ENCODE data around the gene WDHD1. TPM values are rescaled to one million over a fixed set of nuclear protein-coding genes. Genes with fewer than 3 reads are reported as not detected.

WDHD1 gene
- total RNA-seq, 1 experiment from 2014 or later = 27.7 TPM

DNA sequence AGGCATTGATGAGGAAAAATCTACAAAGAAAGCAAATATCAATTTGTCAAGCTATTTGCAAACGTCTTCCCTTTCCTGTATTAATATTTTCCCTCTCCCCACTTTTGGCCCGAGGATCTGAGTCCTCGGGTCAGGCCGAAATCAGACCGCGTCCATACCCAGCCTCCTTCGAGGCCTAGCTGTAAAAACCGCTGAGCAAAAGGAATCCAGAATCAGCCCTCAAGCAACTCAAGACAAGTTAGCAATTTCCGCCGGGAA, 24.2 kb upstream of the WDHD1 start:
- CTCF ChIA-PET = interaction anchor here (0.6 to 2.8 kb wide), 18 partner anchors 11 to 323 kb away, joined by 3 to 19 read pairs (median 4); partner anchors contain the start of genes SOCS4 and WDHD1
- TF ChIP-seq, protein P1, sequence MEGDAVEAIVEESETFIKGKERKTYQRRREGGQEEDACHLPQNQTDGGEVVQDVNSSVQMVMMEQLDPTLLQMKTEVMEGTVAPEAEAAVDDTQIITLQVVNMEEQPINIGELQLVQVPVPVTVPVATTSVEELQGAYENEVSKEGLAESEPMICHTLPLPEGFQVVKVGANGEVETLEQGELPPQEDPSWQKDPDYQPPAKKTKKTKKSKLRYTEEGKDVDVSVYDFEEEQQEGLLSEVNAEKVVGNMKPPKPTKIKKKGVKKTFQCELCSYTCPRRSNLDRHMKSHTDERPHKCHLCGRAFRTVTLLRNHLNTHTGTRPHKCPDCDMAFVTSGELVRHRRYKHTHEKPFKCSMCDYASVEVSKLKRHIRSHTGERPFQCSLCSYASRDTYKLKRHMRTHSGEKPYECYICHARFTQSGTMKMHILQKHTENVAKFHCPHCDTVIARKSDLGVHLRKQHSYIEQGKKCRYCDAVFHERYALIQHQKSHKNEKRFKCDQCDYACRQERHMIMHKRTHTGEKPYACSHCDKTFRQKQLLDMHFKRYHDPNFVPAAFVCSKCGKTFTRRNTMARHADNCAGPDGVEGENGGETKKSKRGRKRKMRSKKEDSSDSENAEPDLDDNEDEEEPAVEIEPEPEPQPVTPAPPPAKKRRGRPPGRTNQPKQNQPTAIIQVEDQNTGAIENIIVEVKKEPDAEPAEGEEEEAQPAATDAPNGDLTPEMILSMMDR (IDR thresholded peaks at IDR 0.05; ENCODE audit: unreplicated experiment) = no peak
- peak overlapping the region; percentile 99 for H3K27ac Mint-ChIP-seq (ENCODE audit: unreplicated experiment)
- TSS peak; percentile 86 for BruUV-seq (replicated peaks)
- H3K4me1 Mint-ChIP-seq (ENCODE audit: low read depth, unreplicated experiment) = peaks cover 10% of the 10 kb centered on the region
- no peaks in the 10 kb centered on the region for H3K27me3 Mint-ChIP-seq (ENCODE audit: unreplicated experiment)
- no peaks in the 10 kb centered on the region for H3K9me3 Mint-ChIP-seq (ENCODE audit: low read depth, unreplicated experiment)
- intact Hi-C loops (cut with micrococcal nuclease; ENCODE audit: unreplicated experiment) = loop anchor here (5.0 kb wide), 1 partner anchor 36 kb away; no protein-coding TSS in a partner anchor
- no peak for DNase-seq
- H3K4me3 Mint-ChIP-seq (ENCODE audit: low read depth, unreplicated experiment) = peak overlapping the region; percentile 92
- peaks cover 45% of the 10 kb centered on the region for H3K36me3 Mint-ChIP-seq (ENCODE audit: insufficient read depth, unreplicated experiment)

DNA sequence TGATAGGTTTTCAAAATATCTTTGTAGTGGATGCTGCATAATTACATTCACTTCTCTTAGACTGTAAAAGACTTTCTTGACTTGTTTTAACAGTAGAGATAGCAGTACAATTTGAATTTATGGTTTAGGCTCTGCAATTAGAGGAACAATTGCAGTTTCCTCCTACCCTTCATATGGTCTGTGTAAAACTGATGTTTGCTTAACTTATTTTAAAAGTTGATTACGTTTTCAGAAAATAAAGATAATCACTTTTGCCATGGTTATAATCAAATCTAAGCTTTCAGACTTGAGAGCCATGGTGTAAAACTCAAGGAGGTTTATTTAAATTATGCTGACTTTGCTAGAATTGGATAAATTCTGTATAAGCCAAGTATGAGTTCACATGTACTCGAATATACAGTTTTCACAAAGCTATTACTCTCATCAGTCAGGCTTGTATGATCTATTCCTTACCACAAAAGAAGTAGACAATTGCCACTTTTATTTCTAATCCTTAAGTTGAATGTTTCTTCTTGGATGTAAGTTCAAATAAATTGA, 22.1 kb upstream of the WDHD1 start:
- H3K27me3 Mint-ChIP-seq (ENCODE audit: unreplicated experiment) = no peaks in the 10 kb centered on the region
- no peak overlapping the region for H3K4me3 Mint-ChIP-seq (ENCODE audit: low read depth, unreplicated experiment)
- TF ChIP-seq, protein P1 (IDR thresholded peaks at IDR 0.05; ENCODE audit: unreplicated experiment) = no peak
- peaks cover 9% of the 10 kb centered on the region for H3K4me1 Mint-ChIP-seq (ENCODE audit: low read depth, unreplicated experiment)
- intact Hi-C loops (cut with micrococcal nuclease; ENCODE audit: unreplicated experiment) = no loop called here
- BruUV-seq (replicated peaks) = no TSS peak
- no peaks in the 10 kb centered on the region for H3K9me3 Mint-ChIP-seq (ENCODE audit: low read depth, unreplicated experiment)
- CTCF ChIA-PET = interaction anchor here (0.6 kb wide), 1 partner anchor 273 kb away, joined by 4 read pairs; no protein-coding TSS in a partner anchor
- no peak for DNase-seq
- H3K36me3 Mint-ChIP-seq (ENCODE audit: insufficient read depth, unreplicated experiment) = peaks cover 34% of the 10 kb centered on the region
- H3K27ac Mint-ChIP-seq (ENCODE audit: unreplicated experiment) = no peak overlapping the region

DNA sequence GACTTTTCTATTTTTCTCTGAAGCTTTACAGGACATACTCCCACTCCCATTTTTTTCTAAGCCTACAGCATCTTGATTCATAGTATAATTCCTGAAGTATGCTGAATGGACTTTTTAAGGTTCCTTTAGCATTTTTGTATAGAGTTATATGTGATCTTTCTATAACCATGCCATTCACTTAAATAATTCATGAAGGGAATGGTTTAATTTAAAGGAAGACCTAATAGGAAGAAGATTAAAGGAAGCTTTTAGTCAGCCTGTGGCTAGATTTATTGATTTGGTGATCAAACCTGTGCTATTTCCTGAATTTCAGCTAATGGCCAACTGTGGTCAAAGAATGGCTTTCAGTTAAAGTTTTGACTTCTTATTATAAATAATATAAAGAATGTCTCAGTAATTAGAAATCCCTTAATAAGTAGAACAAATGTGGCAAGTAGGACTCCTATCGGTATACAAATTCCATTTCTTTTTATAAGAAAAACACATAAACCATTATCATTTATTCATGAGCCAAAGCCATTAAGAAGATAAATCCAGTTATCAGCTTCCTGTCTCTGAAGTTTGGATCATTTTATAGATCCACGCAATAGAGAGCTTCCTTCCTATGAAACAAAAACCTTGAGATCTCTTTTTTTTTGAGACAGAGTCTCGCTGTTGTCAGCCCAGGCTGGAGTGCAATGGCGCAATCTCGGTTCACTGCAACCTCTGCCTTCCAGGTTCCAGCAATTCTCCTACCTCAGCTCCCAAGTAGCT, 20.6 kb upstream of the WDHD1 start:
- Mint-ChIP-seq H3K27me3 (ENCODE audit: unreplicated experiment) (no peaks in the 10 kb centered on the region), H3K4me3 (ENCODE audit: low read depth, unreplicated experiment) (no peak overlapping the region), H3K4me1 (ENCODE audit: low read depth, unreplicated experiment) (no peaks in the 10 kb centered on the region), H3K27ac (ENCODE audit: unreplicated experiment) (no peak overlapping the region), H3K36me3 (ENCODE audit: insufficient read depth, unreplicated experiment) (peaks cover 19% of the 10 kb centered on the region), H3K9me3 (ENCODE audit: low read depth, unreplicated experiment) (no peaks in the 10 kb centered on the region)
- TF ChIP-seq, protein P1 (IDR thresholded peaks at IDR 0.05; ENCODE audit: unreplicated experiment) = no peak
- intact Hi-C loops (cut with micrococcal nuclease; ENCODE audit: unreplicated experiment) = no loop called here
- no TSS peak for BruUV-seq (replicated peaks)
- CTCF ChIA-PET = interaction anchor here (0.6 kb wide), 1 partner anchor 222 kb away, joined by 7 read pairs; no protein-coding TSS in a partner anchor
- DNase-seq = no peak

DNA sequence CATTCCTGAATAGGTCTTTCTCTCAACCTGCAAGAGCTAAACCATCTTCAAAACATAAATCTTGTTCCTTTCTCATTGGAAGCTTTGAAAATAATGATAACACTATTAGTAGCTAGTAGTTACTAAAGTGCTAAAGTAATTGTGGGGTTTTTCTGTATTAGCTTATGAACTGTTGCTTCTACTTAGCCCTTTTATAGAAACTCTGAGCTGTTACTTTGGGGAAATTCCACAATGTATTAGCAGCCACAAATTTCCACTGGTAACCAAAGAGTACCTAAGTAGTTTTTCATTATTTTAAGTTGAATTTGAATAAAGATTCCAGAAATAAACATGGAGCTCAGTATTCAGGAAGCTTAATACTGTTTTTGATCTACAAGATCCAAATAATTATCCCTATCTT, 18.2 kb upstream of the WDHD1 start:
- H3K27me3 Mint-ChIP-seq (ENCODE audit: unreplicated experiment) = no peaks in the 10 kb centered on the region
- no peak overlapping the region for H3K27ac Mint-ChIP-seq (ENCODE audit: unreplicated experiment)
- CTCF ChIA-PET = interaction anchor here (0.6 kb wide), 1 partner anchor 15 kb away, joined by 4 read pairs; no protein-coding TSS in a partner anchor
- no peaks in the 10 kb centered on the region for H3K4me1 Mint-ChIP-seq (ENCODE audit: low read depth, unreplicated experiment)
- TF ChIP-seq, protein P1 (IDR thresholded peaks at IDR 0.05; ENCODE audit: unreplicated experiment) = no peak
- no peaks in the 10 kb centered on the region for H3K9me3 Mint-ChIP-seq (ENCODE audit: low read depth, unreplicated experiment)
- no peaks in the 10 kb centered on the region for H3K36me3 Mint-ChIP-seq (ENCODE audit: insufficient read depth, unreplicated experiment)
- intact Hi-C loops (cut with micrococcal nuclease; ENCODE audit: unreplicated experiment) = no loop called here
- no TSS peak for BruUV-seq (replicated peaks)
- DNase-seq = no peak
- no peak overlapping the region for H3K4me3 Mint-ChIP-seq (ENCODE audit: low read depth, unreplicated experiment)
